GM19239 (cell line): Measurements from ENCODE around the gene INSYN2B.
A peak's percentile ranks its signal among the peaks of the same experiment; 100 is the strongest.
"Not testable (repeated sequence)": the region's sequence is repeated elsewhere in the genome, so short reads cannot be mapped to it uniquely, and the experiment has no call there.

ENCODE experiments used
- DNase-seq: peaks from one replicate; pipeline ENCODE4 v3.0.0; 2011; ENCODE audit warnings: low spot score; ENCODE audit not compliant: insufficient read length
- FAIRE-seq: peaks from 2 replicates; lab custom pipeline; 2011; peaks lifted over from hg19 to GRCh38; lab: Jason Lieb, UNC

Gene INSYN2B

GRCh38 chr5:169867347-169867746 is 112.9 kb downstream of the INSYN2B start:
- FAIRE-seq (no peak), DNase-seq (no peak)

- DNase-seq (no peak), FAIRE-seq (no peak)
Measured at GRCh38 chr5:169864483-169864882, 115.8 kb downstream of the INSYN2B start.

DNA sequence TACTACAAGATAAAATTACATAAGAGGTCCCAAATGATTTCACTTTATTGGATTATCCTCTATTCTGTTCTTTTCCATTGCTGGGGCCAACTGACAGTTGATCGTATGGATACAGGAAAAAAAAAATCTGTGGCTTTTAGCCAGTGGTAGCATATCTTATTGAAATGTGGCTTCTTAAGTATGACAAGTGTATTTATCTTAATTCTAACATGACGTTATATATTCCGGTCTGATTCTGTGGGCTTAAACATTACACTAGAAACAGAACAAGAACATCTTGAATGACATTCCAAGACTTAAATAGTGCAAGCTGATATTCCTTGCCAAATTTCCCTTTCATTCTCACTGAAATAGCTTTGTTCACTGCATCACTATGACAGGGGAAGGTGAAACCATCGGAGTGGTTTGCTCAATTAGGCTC is 117.9 kb downstream of the INSYN2B start:
- DNase-seq (no peak), FAIRE-seq (no peak)

GRCh38 chr5:169861934-169862333 is 118.4 kb downstream of the INSYN2B start:
- DNase-seq (no peak), FAIRE-seq (peak; percentile 4)

DNA sequence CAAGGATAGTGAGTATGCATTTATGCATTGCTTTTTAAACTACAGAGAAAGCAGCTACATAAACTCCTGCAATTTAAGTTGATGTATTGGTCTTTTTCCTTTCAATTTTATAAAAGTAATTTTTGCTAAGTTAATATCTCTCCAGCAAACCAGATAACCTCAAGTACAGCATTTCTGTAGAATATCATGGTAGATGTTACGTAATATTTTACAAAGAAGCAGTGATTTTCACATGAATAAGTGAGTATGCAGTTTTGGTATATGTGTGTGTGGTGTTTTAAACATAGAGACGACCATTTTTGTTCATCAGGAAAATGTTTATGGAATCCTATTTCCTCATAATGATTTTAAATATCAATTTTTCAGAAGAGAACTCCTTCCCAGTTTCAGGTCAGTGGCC is 118.9 kb downstream of the INSYN2B start:
- no peak for FAIRE-seq

GRCh38 chr5:169860585-169860984 is 119.7 kb downstream of the INSYN2B start:
- DNase-seq: no peak
- FAIRE-seq: peak; percentile 81

More for the DNA sequence above, 118.9 kb downstream of the INSYN2B start:
- no peak for DNase-seq

DNA sequence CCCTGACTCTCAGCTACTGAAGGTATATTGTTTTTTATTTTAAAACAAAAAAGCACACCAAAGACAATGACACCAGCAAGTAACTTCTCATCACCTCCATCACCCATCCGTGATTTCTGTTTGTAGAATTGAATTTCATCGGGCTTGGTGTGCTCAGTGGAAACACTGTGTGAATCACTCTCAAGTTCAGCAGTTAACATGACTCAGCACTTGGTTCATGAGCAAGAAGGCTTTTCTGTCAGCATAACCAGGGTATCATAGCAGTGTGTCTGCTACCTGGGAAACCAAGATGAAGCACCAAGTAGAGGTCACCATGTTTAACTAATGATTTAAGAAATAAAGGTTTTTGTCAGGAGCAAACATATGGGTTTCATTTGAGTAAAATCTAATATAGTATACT is 123.7 kb downstream of the INSYN2B start:
- FAIRE-seq: no peak

GRCh38 chr5:169851321-169851850 is 128.9 kb downstream of the INSYN2B start:
- DNase-seq (no peak), FAIRE-seq (no peak)

More for the DNA sequence above, 123.7 kb downstream of the INSYN2B start:
- DNase-seq: no peak

DNA sequence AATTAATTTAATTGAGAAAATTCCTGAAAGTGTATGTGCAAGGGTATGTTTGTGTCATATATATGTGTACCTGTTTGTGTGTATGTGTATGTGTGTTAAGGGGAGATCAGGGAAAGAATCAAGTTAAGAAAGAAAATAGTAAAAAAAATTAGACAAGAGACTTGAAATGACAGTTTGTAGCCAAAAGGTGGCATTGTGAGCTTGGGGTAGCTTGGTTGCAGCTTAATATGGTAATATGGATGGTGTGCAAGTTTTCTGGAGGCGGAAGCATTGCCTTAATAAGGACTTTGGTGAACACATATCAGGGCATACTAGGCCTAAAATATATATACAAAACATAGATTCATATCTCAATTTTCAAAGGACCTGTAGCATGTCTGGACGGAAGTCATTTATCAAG is 129.9 kb downstream of the INSYN2B start:
- FAIRE-seq (no peak), DNase-seq (no peak)

DNA sequence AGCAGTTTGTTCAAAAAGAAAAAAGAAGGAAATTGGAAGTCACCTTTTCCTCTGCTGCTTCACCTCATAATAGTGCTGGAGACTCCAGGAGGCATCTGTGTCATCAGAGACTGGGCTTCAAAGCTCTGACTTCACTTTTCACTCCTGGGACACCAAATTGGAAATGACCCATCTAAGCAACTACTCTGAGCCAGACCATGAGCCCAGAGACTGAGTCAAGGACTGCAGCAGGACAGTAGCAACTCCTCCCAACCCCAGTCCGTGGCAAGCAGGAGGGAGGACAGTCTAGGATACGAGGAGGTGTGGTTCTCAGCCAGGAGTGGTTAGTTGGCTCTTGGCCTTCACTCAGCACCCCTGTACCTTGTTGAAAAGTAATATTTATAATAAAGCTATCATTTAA is 131.5 kb downstream of the INSYN2B start:
- FAIRE-seq (no peak), DNase-seq (no peak)

DNA sequence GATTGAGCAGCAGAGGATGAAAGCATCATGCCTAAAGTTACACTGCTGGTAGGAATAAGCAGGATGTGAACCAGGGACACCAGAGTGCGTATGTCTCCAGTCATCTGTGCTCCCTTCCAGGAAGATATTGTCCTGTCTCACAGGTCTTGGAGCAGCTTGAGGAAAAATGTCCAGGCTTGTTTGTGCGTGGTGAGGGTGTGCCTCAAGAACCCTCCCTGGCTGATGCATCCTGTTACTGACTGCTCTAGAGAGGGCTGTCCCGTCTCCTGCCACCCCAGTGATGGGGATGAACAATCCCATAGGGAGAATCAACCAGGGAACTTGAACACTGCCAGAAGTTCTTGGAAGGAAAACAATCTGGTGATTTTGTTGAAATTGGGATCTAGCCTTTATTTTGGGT is 132.0 kb downstream of the INSYN2B start:
- DNase-seq (no peak), FAIRE-seq (no peak)

DNA sequence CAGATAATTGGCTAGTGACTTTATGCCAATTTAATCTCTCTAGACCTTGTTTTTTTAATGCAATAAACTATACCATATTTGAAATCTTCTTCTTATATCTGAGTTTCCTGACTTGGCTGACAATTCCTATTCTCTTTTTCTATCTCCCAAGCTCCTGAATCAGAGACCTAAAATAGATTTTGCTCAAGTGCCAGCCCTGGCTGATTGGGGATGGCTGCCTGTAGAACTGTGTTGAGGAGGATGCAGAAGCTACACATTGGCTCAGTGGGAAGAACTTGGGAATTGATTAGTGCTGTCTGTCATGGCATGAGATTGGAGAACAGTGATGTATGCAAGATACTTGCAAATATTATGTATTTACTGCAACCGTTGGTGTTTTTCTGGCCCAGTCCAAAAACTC is 132.8 kb downstream of the INSYN2B start:
- no peak for FAIRE-seq
- DNase-seq: no peak

DNA sequence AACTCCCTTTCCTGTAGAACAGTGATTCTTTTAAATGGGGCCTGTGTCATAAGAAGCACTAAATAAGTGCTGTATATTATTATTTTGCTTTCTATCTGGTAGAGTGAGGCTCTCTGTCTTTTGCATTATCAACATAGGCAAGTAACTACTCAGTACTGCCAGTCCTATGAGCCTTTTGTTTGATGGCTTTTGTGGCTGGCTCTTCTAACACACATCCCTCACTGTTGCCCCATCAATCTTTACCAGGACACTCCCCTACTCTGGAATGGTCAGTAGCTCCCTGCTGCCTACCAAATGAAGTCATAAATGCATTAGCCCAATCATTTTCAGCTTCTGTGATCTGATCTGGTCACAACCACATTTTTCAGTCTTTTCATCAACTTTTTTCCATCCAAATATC is 137.6 kb downstream of the INSYN2B start:
- DNase-seq: no peak
- no peak for FAIRE-seq

DNA sequence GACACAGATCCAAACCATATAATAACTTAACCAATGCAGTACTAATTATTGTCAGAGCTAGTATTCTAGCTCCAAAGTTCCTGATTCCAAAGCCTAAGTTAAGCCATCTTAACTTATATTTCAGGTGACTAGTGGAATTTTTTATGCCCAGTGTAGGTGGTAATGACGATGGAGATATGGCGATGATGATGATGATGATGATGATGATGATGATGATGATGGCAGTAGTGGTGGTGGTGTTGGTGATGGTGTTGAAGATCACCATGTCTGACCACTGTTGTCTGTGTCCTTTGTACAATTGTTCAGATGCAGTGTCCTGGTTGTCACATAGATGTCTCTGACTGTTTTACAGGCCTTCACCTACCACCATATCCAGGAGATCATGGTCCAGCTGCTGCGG is 139.9 kb downstream of the INSYN2B start:
- DNase-seq (no peak), FAIRE-seq (no peak)

- DNase-seq: peak; percentile 35
Measured at GRCh38 chr5:169838688-169839087, 141.6 kb downstream of the INSYN2B start.

DNA sequence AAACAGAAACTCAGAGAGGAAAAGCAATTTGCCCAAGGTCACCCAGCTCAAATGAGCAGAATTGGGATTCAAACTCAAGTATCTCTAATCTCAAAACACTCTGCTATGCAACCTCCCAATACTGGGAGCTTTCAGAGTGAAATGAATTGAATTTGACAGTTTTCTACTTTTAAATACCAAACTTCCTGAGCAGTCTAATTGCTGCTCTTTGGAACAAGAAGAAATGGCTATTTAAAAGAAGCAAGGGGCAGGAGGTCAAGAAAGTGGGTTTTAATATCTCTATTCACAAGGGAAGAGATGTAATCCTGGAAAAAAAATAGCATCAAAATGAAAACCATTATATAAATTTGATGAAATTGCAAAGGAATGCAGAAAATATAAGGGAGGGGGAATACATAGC is 142.6 kb downstream of the INSYN2B start:
- FAIRE-seq (peak; percentile 35), DNase-seq (no peak)

More at GRCh38 chr5:169838688-169839087, 141.6 kb downstream of the INSYN2B start:
- peak; percentile 86 for FAIRE-seq

DNA sequence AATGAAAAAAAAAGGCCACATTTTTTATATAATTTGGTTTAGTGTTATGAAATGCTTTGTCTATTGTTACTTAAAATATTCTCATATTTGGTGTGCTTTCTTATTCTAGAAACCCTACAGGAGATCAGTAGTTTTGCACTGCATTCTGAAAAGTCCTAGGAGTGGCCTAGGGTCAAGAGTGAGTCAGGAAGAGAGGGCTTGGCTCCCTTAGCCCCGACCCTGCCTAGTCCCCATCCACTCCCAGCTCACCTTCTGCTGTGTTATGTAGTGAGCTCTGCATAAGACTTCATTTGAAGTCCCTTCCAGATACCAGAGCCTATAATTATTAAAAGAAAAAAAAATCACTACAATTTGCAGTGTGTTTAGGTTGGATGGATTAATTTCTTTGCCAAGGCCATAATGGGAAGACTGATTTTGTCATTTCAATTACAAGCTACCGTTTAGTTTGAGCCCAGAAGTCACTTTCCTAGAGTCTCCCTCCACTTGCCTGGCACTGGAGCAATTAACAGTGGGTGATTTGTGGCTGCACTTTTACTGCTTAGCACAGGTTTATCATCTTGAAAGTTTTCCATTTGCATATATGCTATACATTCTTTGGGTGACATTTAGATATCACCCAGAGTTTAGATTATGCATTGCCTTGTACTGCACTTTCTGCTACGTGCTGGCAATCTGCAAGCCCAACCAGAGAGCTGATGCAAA is 143.3 kb downstream of the INSYN2B start:
- no peak for FAIRE-seq
- DNase-seq: no peak

GRCh38 chr5:169834540-169834939 is 145.8 kb downstream of the INSYN2B start:
- DNase-seq: not testable (repeated sequence)

GRCh38 chr5:169833681-169834292 is 146.5 kb downstream of the INSYN2B start:
- DNase-seq, FAIRE-seq: not testable (repeated sequence)

More at GRCh38 chr5:169834540-169834939, 145.8 kb downstream of the INSYN2B start:
- FAIRE-seq: peak; percentile 60

GRCh38 chr5:169832845-169833244 is 147.4 kb downstream of the INSYN2B start:
- FAIRE-seq (peak; percentile 78), DNase-seq (no peak)

DNA sequence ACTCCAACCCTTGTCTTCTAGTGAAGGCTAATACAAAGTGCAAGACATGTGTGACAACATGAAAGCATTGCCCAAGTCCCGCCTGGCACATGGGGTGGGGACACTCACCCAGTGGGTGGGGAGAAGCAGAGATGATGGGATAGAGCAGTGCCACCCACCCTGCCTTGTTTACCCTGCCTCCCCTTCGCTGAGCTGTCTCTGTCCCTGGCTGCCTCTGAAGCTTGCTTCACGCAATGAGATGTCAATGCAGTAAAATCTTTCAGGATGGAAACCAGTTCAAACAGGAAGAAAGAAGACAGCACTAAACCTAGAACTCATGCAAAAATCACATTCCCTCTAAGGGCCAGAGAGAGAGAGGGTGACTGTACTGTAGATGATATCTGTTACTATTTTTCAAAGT is 148.0 kb downstream of the INSYN2B start:
- DNase-seq (no peak), FAIRE-seq (no peak)
